SU-DHL-6 (cell line): ENCODE results near the gene CNTN1.

Source experiments
- H2AFZ ChIP-seq: fragments of 200-600 bp; sonication (generic); 2 replicates; pipeline ENCODE4 v1.6.1; 2014; ENCODE audit warnings: low read depth, mild to moderate bottlenecking, moderate library complexity, mixed read lengths, antibody characterized with exemption, low read length; ENCODE audit not compliant: severe bottlenecking
- H3F3A ChIP-seq: fragments of 200-600 bp; shearing (Covaris generic); 2 replicates; pipeline ENCODE4 v1.6.0; 2016; ENCODE audit warnings: antibody characterized with exemption, mild to moderate bottlenecking; ENCODE audit not compliant: insufficient read depth
- H3K27ac ChIP-seq: fragments of 200-600 bp; sonication (generic); 2 replicates; pipeline ENCODE4 v1.5.1; 2016; ENCODE audit warnings: low read depth, mild to moderate bottlenecking, low read length, moderate library complexity, mixed read lengths
- H3K27me3 ChIP-seq: fragments of 200-600 bp; sonication (generic), shearing (Covaris generic); 2 replicates; pipeline ENCODE4 v1.6.0; 2014; ENCODE audit warnings: mild to moderate bottlenecking, low read length
- H3K36me3 ChIP-seq: fragments of 200-600 bp; sonication (generic); 2 replicates; pipeline ENCODE4 v1.6.1; 2014; ENCODE audit warnings: mild to moderate bottlenecking, low read length, mixed read lengths
- H3K4me2 ChIP-seq: fragments of 300-600, 200-600 bp; shearing (Covaris generic), sonication (generic); 2 replicates; pipeline ENCODE4 v1.6.0; 2014; ENCODE audit warnings: low read length, low read depth, mild to moderate bottlenecking; ENCODE audit not compliant: poor library complexity, severe bottlenecking
- H3K4me3 ChIP-seq: fragments of 200-600 bp; sonication (generic); 2 replicates; pipeline ENCODE4 v1.5.1; 2014; ENCODE audit warnings: antibody characterized with exemption, low read length, mild to moderate bottlenecking, mixed read lengths; ENCODE audit not compliant: insufficient read depth, poor library complexity, severe bottlenecking
- H3K79me2 ChIP-seq: fragments of 200-600 bp; sonication (generic); 2 replicates; pipeline ENCODE4 v1.6.1; 2014; ENCODE audit warnings: mild to moderate bottlenecking, low read length, moderate library complexity; ENCODE audit not compliant: insufficient read depth
- H3K9ac ChIP-seq: fragments of 200-600 bp; sonication (generic); 2 replicates; pipeline ENCODE4 v1.7.0; 2014; ENCODE audit warnings: mild to moderate bottlenecking, low read length
- H3K9me2 ChIP-seq: fragments of 200-600 bp; sonication (generic); replicated peaks from 2 replicates; pipeline ENCODE4 v1.6.1; 2014; ENCODE audit warnings: low read length; ENCODE audit not compliant: insufficient read depth
- H3K9me3 ChIP-seq: fragments of 200-600 bp; sonication (generic); 2 replicates; pipeline ENCODE4 v1.6.1; 2014; ENCODE audit warnings: low read length, mixed read lengths; ENCODE audit not compliant: insufficient read depth
- H4K20me1 ChIP-seq: fragments of 200-600 bp; sonication (generic); 2 replicates; pipeline ENCODE4 v1.6.1; 2014; ENCODE audit warnings: low read depth, mild to moderate bottlenecking, antibody characterized with exemption, low read length, moderate library complexity, mixed read lengths
- EZH2phosphoT487 ChIP-seq: fragments of 200-600 bp; sonication (generic), shearing (Covaris generic); conservative IDR thresholded peaks from 2 replicates; pipeline ENCODE4 v1.6.1; 2018; ENCODE audit warnings: mild to moderate bottlenecking, antibody characterized with exemption, low read length, moderate library complexity, mixed read lengths
- TF ChIP-seq, protein P1 (sequence below): fragments of 200-600 bp; sonication (generic); IDR thresholded peaks from one replicate; pipeline ENCODE4 v1.5.1; 2017; ENCODE audit warnings: antibody characterized with exemption, mild to moderate bottlenecking, low read length, moderate library complexity; ENCODE audit not compliant: insufficient read depth, poor library complexity, severe bottlenecking

Gene CNTN1

DNA sequence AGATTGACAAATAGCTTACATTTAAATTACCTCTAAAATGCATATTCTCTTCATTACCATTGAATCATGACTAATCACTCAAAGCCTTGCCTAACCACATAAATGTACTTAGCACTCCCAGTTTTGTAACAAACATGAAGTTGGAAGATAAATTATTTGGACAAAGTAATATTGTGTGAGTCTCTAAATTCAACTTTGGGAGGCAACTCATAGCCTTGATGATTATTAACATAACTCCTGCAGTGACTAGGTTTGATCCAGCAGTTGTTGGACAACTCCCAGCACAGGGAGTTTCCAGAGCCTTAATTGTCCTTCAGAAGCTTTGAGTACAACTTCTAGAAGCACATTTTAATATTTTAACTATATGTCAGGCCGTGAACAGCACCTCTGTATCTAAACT lies 342.4 kb downstream of the CNTN1 start:
- Histone ChIP-seq H3K9me2 (no peaks in the 10 kb centered on the region), H3F3A (no peaks in the 10 kb centered on the region), H3K9ac (no peak overlapping the region), H3K27me3 (no peaks in the 10 kb centered on the region), H3K4me2 (no peak overlapping the region), H3K79me2 (no peaks in the 10 kb centered on the region), H3K36me3 (no peaks in the 10 kb centered on the region), H3K27ac (no peak overlapping the region), H3K9me3 (no peaks in the 10 kb centered on the region), H2AFZ (no peak overlapping the region), H3K4me3 (no peak overlapping the region), H4K20me1 (no peaks in the 10 kb centered on the region)
- TF ChIP-seq, protein P1, sequence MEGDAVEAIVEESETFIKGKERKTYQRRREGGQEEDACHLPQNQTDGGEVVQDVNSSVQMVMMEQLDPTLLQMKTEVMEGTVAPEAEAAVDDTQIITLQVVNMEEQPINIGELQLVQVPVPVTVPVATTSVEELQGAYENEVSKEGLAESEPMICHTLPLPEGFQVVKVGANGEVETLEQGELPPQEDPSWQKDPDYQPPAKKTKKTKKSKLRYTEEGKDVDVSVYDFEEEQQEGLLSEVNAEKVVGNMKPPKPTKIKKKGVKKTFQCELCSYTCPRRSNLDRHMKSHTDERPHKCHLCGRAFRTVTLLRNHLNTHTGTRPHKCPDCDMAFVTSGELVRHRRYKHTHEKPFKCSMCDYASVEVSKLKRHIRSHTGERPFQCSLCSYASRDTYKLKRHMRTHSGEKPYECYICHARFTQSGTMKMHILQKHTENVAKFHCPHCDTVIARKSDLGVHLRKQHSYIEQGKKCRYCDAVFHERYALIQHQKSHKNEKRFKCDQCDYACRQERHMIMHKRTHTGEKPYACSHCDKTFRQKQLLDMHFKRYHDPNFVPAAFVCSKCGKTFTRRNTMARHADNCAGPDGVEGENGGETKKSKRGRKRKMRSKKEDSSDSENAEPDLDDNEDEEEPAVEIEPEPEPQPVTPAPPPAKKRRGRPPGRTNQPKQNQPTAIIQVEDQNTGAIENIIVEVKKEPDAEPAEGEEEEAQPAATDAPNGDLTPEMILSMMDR, result no peak
- TF ChIP-seq EZH2phosphoT487, result no peak

DNA sequence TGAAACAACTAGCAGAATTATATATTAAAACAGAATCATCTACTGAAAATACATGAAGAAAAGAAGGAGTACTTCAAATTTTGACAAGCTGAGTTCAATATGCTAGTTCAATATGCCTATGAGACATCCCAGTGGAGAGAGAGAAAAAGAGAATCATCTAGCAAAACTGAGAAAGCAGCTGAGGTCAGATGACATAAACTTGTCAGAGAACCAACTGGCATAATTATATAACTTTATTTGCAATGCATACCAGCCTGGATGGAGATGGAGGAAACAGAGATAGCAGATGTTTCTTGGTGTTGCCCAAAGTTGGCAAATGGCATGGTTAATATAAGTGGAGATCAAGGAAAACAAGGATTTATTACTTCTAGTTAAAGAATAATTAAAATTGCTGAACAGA lies 347.2 kb downstream of the CNTN1 start:
- Histone ChIP-seq H3K4me3 (no peak overlapping the region), H3K4me2 (no peak overlapping the region), H2AFZ (no peak overlapping the region), H3K9me3 (no peaks in the 10 kb centered on the region), H3K9ac (no peak overlapping the region), H3K36me3 (no peaks in the 10 kb centered on the region), H3K9me2 (no peaks in the 10 kb centered on the region), H3K79me2 (no peaks in the 10 kb centered on the region), H4K20me1 (no peaks in the 10 kb centered on the region), H3K27ac (no peak overlapping the region), H3F3A (no peaks in the 10 kb centered on the region), H3K27me3 (no peaks in the 10 kb centered on the region)
- TF ChIP-seq, protein P1, result no peak
- TF ChIP-seq EZH2phosphoT487, result no peak

DNA sequence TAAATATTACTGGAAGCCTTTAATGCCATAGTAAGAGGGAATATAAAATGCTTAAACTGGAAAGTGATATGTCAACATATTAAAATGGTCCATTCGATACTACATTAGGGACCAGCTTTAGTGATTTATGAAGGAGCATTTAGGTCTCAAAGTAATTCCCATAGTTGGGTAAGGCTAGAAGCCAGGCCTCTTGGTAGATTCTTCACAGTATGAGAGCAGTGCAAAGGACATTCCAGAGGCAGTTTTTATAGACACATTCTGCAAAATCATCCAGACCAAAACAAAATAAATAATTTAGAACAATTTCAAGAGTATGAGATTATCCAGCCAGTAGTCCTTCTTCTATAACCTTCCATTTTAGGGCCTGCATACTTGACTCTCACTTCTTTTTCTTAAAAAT lies 353.3 kb downstream of the CNTN1 start:
- no peak overlapping the region for H2AFZ ChIP-seq
- no peaks in the 10 kb centered on the region for H3K27me3 ChIP-seq
- H3K27ac ChIP-seq, result no peak overlapping the region
- H3K9ac ChIP-seq, result no peak overlapping the region
- H3F3A ChIP-seq, result no peaks in the 10 kb centered on the region
- TF ChIP-seq EZH2phosphoT487, result no peak
- TF ChIP-seq, protein P1, result no peak
- H3K4me2 ChIP-seq, result no peak overlapping the region
- no peaks in the 10 kb centered on the region for H4K20me1 ChIP-seq
- H3K36me3 ChIP-seq, result no peaks in the 10 kb centered on the region
- H3K9me3 ChIP-seq, result no peaks in the 10 kb centered on the region
- no peak overlapping the region for H3K4me3 ChIP-seq
- no peaks in the 10 kb centered on the region for H3K79me2 ChIP-seq
- H3K9me2 ChIP-seq, result no peaks in the 10 kb centered on the region
